ENCODE measurements around the gene DPY19L1. TPM values are rescaled to one million over a fixed set of nuclear protein-coding genes. Genes with fewer than 3 reads are reported as not detected.
"Not testable (repeated sequence)": the region's sequence is repeated elsewhere in the genome, so short reads cannot be mapped to it uniquely, and the experiment has no call there.

DPY19L1 gene
- total and polyA plus RNA-seq, 7 donors, result 2.3 to 8.6 (median 3.6) TPM

GRCh38 chr7:35053488-35054175 is 16.3 kb upstream of the DPY19L1 start:
- H3K9me3 ChIP-seq; H3K4me1 ChIP-seq; ATAC-seq; H3K4me3 ChIP-seq; DNase-seq; H3K36me3 ChIP-seq (ENCODE audit: insufficient read depth in 1 of 2, low read depth in 1 of 2); H3K27me3 ChIP-seq (ENCODE audit: insufficient read depth in 3 of 3, low read length in 2 of 3); intact Hi-C loops (cut with DNase I); H3K27ac ChIP-seq: not testable (repeated sequence)
- 64 to 77% (median 67%) methylated on average over 4 of the region's 4 CpGs for WGBS, 3 donors

DNA sequence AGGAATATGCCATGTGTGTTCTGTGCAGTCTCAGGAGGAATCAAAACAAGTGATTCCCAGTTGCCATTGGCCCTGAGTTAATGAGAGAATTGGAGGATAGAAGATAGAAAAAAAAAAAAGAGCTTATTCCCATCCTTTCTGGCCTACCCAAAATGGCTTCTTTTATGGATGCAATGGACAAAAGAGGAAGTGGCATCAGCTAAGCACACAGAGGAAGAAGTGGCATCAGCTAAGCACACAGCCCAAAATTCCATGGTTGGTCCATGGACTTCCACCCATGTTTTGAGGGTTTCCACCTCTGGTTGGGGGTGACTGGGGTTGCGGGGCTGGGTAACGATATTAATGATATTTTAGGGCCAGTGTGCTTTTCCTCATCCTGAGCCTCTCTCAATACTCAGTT is 11.1 kb upstream of the DPY19L1 start:
- WGBS, 3 donors, result 95 to 98% (median 97%) methylated on average over 2 of the region's 2 CpGs
- intact Hi-C loops (cut with DNase I), result not testable (repeated sequence)

DNA sequence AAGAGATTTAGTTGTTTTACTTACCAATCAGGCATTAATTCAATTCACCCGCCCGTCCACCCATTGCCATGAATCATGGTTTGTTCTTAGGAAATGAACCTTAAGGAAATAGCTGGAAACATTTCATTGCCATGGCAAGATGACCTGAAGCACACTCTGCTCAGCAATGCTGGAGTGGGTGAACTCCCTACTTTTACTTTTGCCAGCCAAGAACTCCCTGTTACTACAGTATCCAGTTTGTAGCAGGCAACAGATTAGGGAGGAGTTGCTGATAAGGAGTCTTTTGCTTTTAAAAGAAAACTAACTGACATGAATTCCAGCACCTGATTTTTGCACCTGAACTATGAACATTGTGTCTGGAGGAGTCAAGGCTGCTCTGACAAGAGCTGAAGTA is 10.6 kb upstream of the DPY19L1 start:
- H3K27me3 ChIP-seq (ENCODE audit: insufficient read depth in 3 of 3, low read length in 2 of 3); H3K9me3 ChIP-seq; H3K36me3 ChIP-seq (ENCODE audit: insufficient read depth in 1 of 2, low read depth in 1 of 2); H3K4me3 ChIP-seq; intact Hi-C loops (cut with DNase I); ATAC-seq; H3K4me1 ChIP-seq; DNase-seq; H3K27ac ChIP-seq: not testable (repeated sequence)
- WGBS, 3 donors, result 72 to 92% (median 84%) methylated on average over 2 of the region's 2 CpGs

More for the DNA sequence above, 11.1 kb upstream of the DPY19L1 start:
- H3K4me1 ChIP-seq; H3K27ac ChIP-seq; H3K9me3 ChIP-seq; H3K4me3 ChIP-seq; H3K27me3 ChIP-seq (ENCODE audit: insufficient read depth in 3 of 3, low read length in 2 of 3); DNase-seq; H3K36me3 ChIP-seq (ENCODE audit: insufficient read depth in 1 of 2, low read depth in 1 of 2); ATAC-seq: not testable (repeated sequence)

DNA sequence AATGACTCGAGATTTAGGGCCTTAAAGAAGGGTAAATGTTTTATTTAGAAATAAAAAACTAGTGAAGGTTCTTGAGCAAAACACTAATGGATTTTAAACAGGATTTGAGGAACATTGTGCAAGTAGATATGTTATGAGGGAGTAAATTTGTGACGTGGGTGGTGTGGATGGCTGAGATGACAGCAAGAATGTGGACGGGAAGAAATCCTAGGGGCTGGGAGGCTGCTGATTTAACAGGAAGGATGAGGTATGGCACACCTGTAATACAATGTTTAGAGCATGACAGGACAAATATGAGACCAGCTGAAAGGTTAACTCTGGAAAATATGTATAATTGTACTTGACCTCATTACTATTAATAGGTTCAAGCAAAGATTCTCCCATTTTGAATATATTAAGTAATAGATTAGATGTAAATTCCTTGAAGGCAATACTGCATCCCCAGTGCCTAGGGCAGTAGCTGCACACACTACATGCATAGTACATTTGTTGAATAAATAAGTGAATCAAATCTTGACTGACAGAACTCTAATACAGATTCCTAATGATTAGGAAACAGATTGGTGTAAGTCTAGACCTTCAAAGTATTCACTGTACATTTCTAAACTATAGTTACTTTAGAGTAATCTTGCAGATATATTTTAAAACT is 10.1 kb upstream of the DPY19L1 start:
- 53 to 80% (median 70%) methylated on average over 3 of the region's 3 CpGs for WGBS, 3 donors
- not testable (repeated sequence) for H3K9me3 ChIP-seq

GRCh38 chr7:35043301-35043700 is 6.0 kb upstream of the DPY19L1 start:
- H3K9me3 ChIP-seq; ATAC-seq; H3K4me1 ChIP-seq; H3K36me3 ChIP-seq (ENCODE audit: insufficient read depth in 1 of 2, low read depth in 1 of 2); intact Hi-C loops (cut with DNase I); H3K27me3 ChIP-seq (ENCODE audit: insufficient read depth in 3 of 3, low read length in 2 of 3); DNase-seq; H3K4me3 ChIP-seq; H3K27ac ChIP-seq: not testable (repeated sequence)
- WGBS, 3 donors, result 79 to 90% (median 85%) methylated on average over 2 of the region's 2 CpGs

More for the DNA sequence above, 10.1 kb upstream of the DPY19L1 start:
- intact Hi-C loops (cut with DNase I); ATAC-seq; H3K36me3 ChIP-seq (ENCODE audit: insufficient read depth in 1 of 2, low read depth in 1 of 2); H3K27me3 ChIP-seq (ENCODE audit: insufficient read depth in 3 of 3, low read length in 2 of 3); H3K4me3 ChIP-seq; DNase-seq; H3K27ac ChIP-seq; H3K4me1 ChIP-seq: not testable (repeated sequence)

- TF ChIP-seq CTCF (IDR thresholded peaks at IDR 0.05), result no peak
- Histone ChIP-seq H3K27me3 (ENCODE audit: insufficient read depth in 3 of 3, low read length in 2 of 3) (no peaks in the 10 kb centered on the region), H3K4me3 (no peak overlapping the region), H3K27ac (no peak overlapping the region), H3K4me1 (peaks cover 8% of the 10 kb centered on the region), H3K9me3 (no peaks in the 10 kb centered on the region), H3K36me3 (ENCODE audit: insufficient read depth in 1 of 2, low read depth in 1 of 2) (no peaks in the 10 kb centered on the region)
- ATAC-seq (no peak), DNase-seq (no peak)
- intact Hi-C loops (cut with DNase I), result no loop called here
These were observed 3.6 kb upstream of the DPY19L1 start for GRCh38 chr7:35040906-35041305.

GRCh38 chr7:35039343-35039742 is 2.1 kb upstream of the DPY19L1 start:
- Histone ChIP-seq H3K27ac (no peak overlapping the region), H3K36me3 (ENCODE audit: insufficient read depth in 1 of 2, low read depth in 1 of 2) (no peaks in the 10 kb centered on the region), H3K27me3 (ENCODE audit: insufficient read depth in 3 of 3, low read length in 2 of 3) (no peaks in the 10 kb centered on the region), H3K4me3 (no peak overlapping the region), H3K9me3 (no peaks in the 10 kb centered on the region), H3K4me1 (peaks cover 17% of the 10 kb centered on the region)
- 94 to 97% (median 94%) methylated on average over 5 of the region's 5 CpGs for WGBS, 3 donors
- ATAC-seq, result no peak
- no peak for DNase-seq
- no peak for TF ChIP-seq CTCF (IDR thresholded peaks at IDR 0.05)
- intact Hi-C loops (cut with DNase I), result loop anchor here in 1 of 2 donors (10.0 kb wide), 1 partner anchor 215 kb away; no protein-coding TSS in a partner anchor
